ENCODE results near the gene APLP1.

Gene APLP1

GRCh38 chr19:35879068-35879467 lies 10.7 kb downstream of the APLP1 start:
- no peak for TF ChIP-seq REST (IDR thresholded peaks at IDR 0.05; ENCODE audit: insufficient replicate concordance, low read depth)
- no peak for TF ChIP-seq SPI1 (IDR thresholded peaks at IDR 0.05; ENCODE audit: borderline replicate concordance, low read depth)
- TF ChIP-seq CTCF (IDR thresholded peaks at IDR 0.05; ENCODE audit: insufficient read depth, low read length), result no peak
- TF ChIP-seq POLR2AphosphoS5 (IDR thresholded peaks at IDR 0.05; ENCODE audit: low read depth), result no peak
- no peak for TF ChIP-seq GABPA (IDR thresholded peaks at IDR 0.05; ENCODE audit: low read depth)
- H3K27me3 ChIP-seq (ENCODE audit: insufficient read depth, poor library complexity, severe bottlenecking), result no peaks in the 10 kb centered on the region
- H3K27ac ChIP-seq (replicated peaks), result no peak overlapping the region
- H3K4me3 ChIP-seq (replicated peaks; ENCODE audit: insufficient read depth, low read length), result no peak overlapping the region
- DNase-seq (ENCODE audit: low read depth in 1 of 2, low spot score in 1 of 2), result no peak

- Histone ChIP-seq H3K4me3 (replicated peaks; ENCODE audit: insufficient read depth, low read length) (no peak overlapping the region), H3K27ac (replicated peaks) (no peak overlapping the region), H3K27me3 (ENCODE audit: insufficient read depth, poor library complexity, severe bottlenecking) (no peaks in the 10 kb centered on the region)
- DNase-seq (ENCODE audit: low read depth in 1 of 2, low spot score in 1 of 2), result peak in 1 of 2 experiments; percentile 80
- TF ChIP-seq POLR2AphosphoS5 (IDR thresholded peaks at IDR 0.05; ENCODE audit: low read depth), result no peak
- TF ChIP-seq SPI1 (IDR thresholded peaks at IDR 0.05; ENCODE audit: borderline replicate concordance, low read depth), result no peak
- peak; percentile 99 for TF ChIP-seq REST (IDR thresholded peaks at IDR 0.05; ENCODE audit: insufficient replicate concordance, low read depth)
These were observed 11.5 kb downstream of the APLP1 start for GRCh38 chr19:35879770-35880317.

GRCh38 chr19:35882114-35882832 lies 13.9 kb downstream of the APLP1 start:
- H3K27ac ChIP-seq (replicated peaks), result no peak overlapping the region

More at GRCh38 chr19:35882114-35882832, 13.9 kb downstream of the APLP1 start:
- peak in 1 of 2 experiments; percentile 62 for DNase-seq (ENCODE audit: low read depth in 1 of 2, low spot score in 1 of 2)
- H3K4me3 ChIP-seq (replicated peaks; ENCODE audit: insufficient read depth, low read length), result no peak overlapping the region
- H3K27me3 ChIP-seq (ENCODE audit: insufficient read depth, poor library complexity, severe bottlenecking), result no peaks in the 10 kb centered on the region
- TF ChIP-seq POLR2AphosphoS5 (IDR thresholded peaks at IDR 0.05; ENCODE audit: low read depth) (no peak), CTCF (IDR thresholded peaks at IDR 0.05; ENCODE audit: insufficient read depth, low read length) (no peak), GABPA (IDR thresholded peaks at IDR 0.05; ENCODE audit: low read depth) (no peak), SPI1 (IDR thresholded peaks at IDR 0.05; ENCODE audit: borderline replicate concordance, low read depth) (no peak), REST (IDR thresholded peaks at IDR 0.05; ENCODE audit: insufficient replicate concordance, low read depth) (no peak)

All from HL-60 (cell line).